A549 (cell line): ENCODE data around the gene LMNA. TPM values are rescaled to one million over a fixed set of nuclear protein-coding genes. Genes with fewer than 3 reads are reported as not detected.

Experiments
- ATAC-seq, 2 experiments: fragments of 200-7000 bp in 1 of 2; fragments of >200 bp in 1 of 2; cut with Nextera tagmentation in 1 of 2; cut with Tn5 transposase in 1 of 2; 3 replicates each; pipeline versions ENCODE4 v1.8.0 to v1.9.1; 2018 to 2020; ENCODE audit warnings: mild to moderate bottlenecking in 1 of 2, moderate library complexity in 1 of 2
- CTCF ChIA-PET: fragments of 300-600 bp; sonication (Branson Sonifier 250); formaldehyde crosslinking; extraction: SDS; loops from one replicate; lab custom pipeline; 2021; ENCODE audit warnings: antibody characterized with exemption, inconsistent platforms; lab: Yijun Ruan, JAX
- POLR2A ChIA-PET: fragments of 350-600 bp; formaldehyde crosslinking; extraction: SDS; loops from one replicate; lab custom pipeline; 2021; ENCODE audit warnings: antibody characterized with exemption, inconsistent platforms; lab: Yijun Ruan, JAX
- DNase-seq, 2 experiments: peaks; one replicate each; pipeline versions ENCODE4 v3.0.0 to v3.0.0-alpha.2; 2011 to 2016; ENCODE audit warnings: low read depth in 1 of 2, low spot score in 1 of 2
- FAIRE-seq: peaks from 2 replicates; lab custom pipeline; 2011; peaks lifted over from hg19 to GRCh38; lab: Jason Lieb, UNC
- H3K27ac ChIP-seq, 2 experiments: fragments of >200 bp; sonication (Bioruptor Twin); formaldehyde crosslinking; 3 replicates each; pipeline ENCODE4 v1.5.1; 2016 to 2017
- H3K4me1 ChIP-seq: fragments of >200 bp; sonication (Bioruptor Twin); formaldehyde crosslinking; 3 replicates; pipeline ENCODE4 v1.6.1; 2016
- H3K4me2 ChIP-seq: fragments of >200 bp; sonication (Bioruptor Twin); formaldehyde crosslinking; 3 replicates; pipeline ENCODE4 v1.6.1; 2016
- H3K4me3 ChIP-seq: fragments of >200 bp; sonication (Bioruptor Twin); formaldehyde crosslinking; 3 replicates; pipeline ENCODE4 v1.5.1; 2016
- H3K9me3 ChIP-seq: fragments of >200 bp; sonication (Bioruptor Twin); formaldehyde crosslinking; 3 replicates; pipeline ENCODE4 v1.6.1; 2016
- CBX2 ChIP-seq: fragments of 200-600 bp; sonication (generic); IDR thresholded peaks from 2 replicates; pipeline ENCODE4 v1.6.1; 2016; ENCODE audit warnings: low read depth, mild to moderate bottlenecking, borderline replicate concordance
- CHD4 ChIP-seq: fragments of 200-600 bp; sonication (generic); IDR thresholded peaks from 2 replicates; pipeline ENCODE4 v1.6.1; 2016; ENCODE audit warnings: antibody characterized with exemption, mild to moderate bottlenecking, borderline replicate concordance
- ELK1 ChIP-seq: fragments of 150-350 bp; IDR thresholded peaks from 2 replicates; pipeline ENCODE4 v1.6.1; 2014; ENCODE audit warnings: low read depth, mild to moderate bottlenecking, low read length
- ESRRA ChIP-seq: fragments of 150-350 bp; IDR thresholded peaks from 2 replicates; pipeline ENCODE4 v1.6.1; 2014; ENCODE audit warnings: mild to moderate bottlenecking, low read length, borderline replicate concordance
- FOSL2 ChIP-seq, 2 experiments: fragments of 450-650 bp in 1 of 2; fragments of >200 bp in 1 of 2; sonication (Bioruptor Twin) in 1 of 2; formaldehyde crosslinking; IDR thresholded peaks; 2 replicates each; pipeline versions ENCODE4 v1.5.0 to v1.6.1; 2016 to 2020; ENCODE audit warnings: mild to moderate bottlenecking in 1 of 2, moderate library complexity in 1 of 2
- HOXB13 ChIP-seq: fragments of 250-450 bp; sonication (Bioruptor Pico); IDR thresholded peaks from 2 replicates; pipeline ENCODE4 v1.5.0; 2020; ENCODE audit warnings: low read depth, mild to moderate bottlenecking, moderate library complexity
- JUN ChIP-seq, 2 experiments: fragments of >200 bp; sonication (Bioruptor Twin); formaldehyde crosslinking; IDR thresholded peaks; 2 replicates in 1 of 2; 3 replicates in 1 of 2; pipeline ENCODE4 v1.6.1; 2016 to 2017
- JUNB ChIP-seq: fragments of >200 bp; sonication (Bioruptor Twin); formaldehyde crosslinking; IDR thresholded peaks from 2 replicates; pipeline ENCODE4 v1.6.1; 2016
- KDM1A ChIP-seq: fragments of 200-600 bp; sonication (generic); IDR thresholded peaks from 2 replicates; pipeline ENCODE4 v1.6.1; 2016; ENCODE audit warnings: low read depth, mild to moderate bottlenecking
- KDM5A ChIP-seq: fragments of 200-600 bp; sonication (generic); IDR thresholded peaks from 2 replicates; pipeline ENCODE4 v1.6.1; 2016; ENCODE audit warnings: antibody characterized with exemption, mild to moderate bottlenecking
- NFE2L2 ChIP-seq: fragments of 150-350 bp; conservative IDR thresholded peaks from 2 replicates; pipeline ENCODE4 v1.6.1; 2014; ENCODE audit warnings: low read length
- PBX3 ChIP-seq: IDR thresholded peaks from 2 replicates; pipeline ENCODE4 v1.6.1; 2012
- PHF8 ChIP-seq: fragments of 200-600 bp; sonication (generic); IDR thresholded peaks from 2 replicates; pipeline ENCODE4 v1.6.1; 2016; ENCODE audit warnings: low read depth, mild to moderate bottlenecking, antibody characterized with exemption, moderate library complexity, borderline replicate concordance
- POLR2A ChIP-seq: IDR thresholded peaks from 2 replicates; pipeline ENCODE4 v1.6.1; 2012; ENCODE audit warnings: mild to moderate bottlenecking, low read length
- RARB ChIP-seq: fragments of 250-450 bp; sonication (Bioruptor Pico); IDR thresholded peaks from 2 replicates; pipeline ENCODE4 v1.8.0; 2021; ENCODE audit warnings: mild to moderate bottlenecking, moderate library complexity
- RFX5 ChIP-seq: fragments of 450-650 bp; IDR thresholded peaks from 2 replicates; pipeline ENCODE4 v1.7.1; 2014; ENCODE audit warnings: antibody characterized with exemption, mild to moderate bottlenecking, moderate library complexity
- RNF2 ChIP-seq: fragments of 200-600 bp; sonication (generic); IDR thresholded peaks from 2 replicates; pipeline ENCODE4 v1.6.1; 2016; ENCODE audit warnings: low read depth, mild to moderate bottlenecking, antibody characterized with exemption, moderate library complexity, borderline replicate concordance
- TP53 ChIP-seq: fragments of 250-450 bp; sonication (Bioruptor Pico); IDR thresholded peaks from 2 replicates; pipeline ENCODE4 v1.5.0; 2021; ENCODE audit warnings: mild to moderate bottlenecking, moderate library complexity
- USF2 ChIP-seq: fragments of 450-650 bp; IDR thresholded peaks from 2 replicates; pipeline ENCODE4 v1.6.1; 2014; ENCODE audit warnings: antibody characterized with exemption
- WGBS: methylation state at CpG from one replicate; pipeline ENCODE4 v1.1.6; 2017; ENCODE audit errors: missing lambda C conversion rate; 5-methylcytosine and 5-hydroxymethylcytosine counted together
- polyA plus RNA-seq, 4 experiments: library from polyadenylated mRNA; depleted of rRNA in 3 of 4; stranded (reverse); fragments of >200 nt; fragmentation: RNase III in 1 of 4; extraction: RNeasy Plus Mini Kit Qiagen cat#74134 plus additional on column Dnase treatment in 1 of 4; gene quantifications; 2 replicates in 3 of 4; 3 replicates in 1 of 4; pipeline ENCODE4 v1.2.3, GENCODE V29; 2011 to 2017
- TF ChIP-seq, protein P1 (sequence below): fragments of 250-450 bp; sonication (Bioruptor Pico); IDR thresholded peaks from 2 replicates; pipeline ENCODE4 v1.5.0; 2021; ENCODE audit warnings: mild to moderate bottlenecking, moderate library complexity, borderline replicate concordance
- TF ChIP-seq, protein P2 (sequence below): IDR thresholded peaks from 2 replicates; pipeline ENCODE4 v1.6.1; 2012; ENCODE audit warnings: low read depth, borderline replicate concordance
- TF ChIP-seq, protein P3 (sequence below): IDR thresholded peaks from 2 replicates; pipeline ENCODE4 v1.6.1; 2012

The LMNA gene
- polyA plus RNA-seq, 2 of the 4 experiments (the other 2 are of a cell fraction): 214 to 286 TPM

- TF ChIP-seq PBX3 (peak; percentile 81), PHF8 (no peak; the same call in none of the 2 replicates), JUN (IDR thresholded peaks at IDR 0.05) (peak; percentile 66 to 81; a peak in 2 of 5 replicates), NFE2L2 (peak; percentile 43; the same call in 1 of the 2 replicates), FOSL2 (IDR thresholded peaks at IDR 0.05) (peak; percentile 99), FOSL2 (CRISPR knock-in tag; IDR thresholded peaks at IDR 0.05) (peak; percentile 100), KDM5A (no peak), KDM1A (no peak)
- TF ChIP-seq, protein P1, sequence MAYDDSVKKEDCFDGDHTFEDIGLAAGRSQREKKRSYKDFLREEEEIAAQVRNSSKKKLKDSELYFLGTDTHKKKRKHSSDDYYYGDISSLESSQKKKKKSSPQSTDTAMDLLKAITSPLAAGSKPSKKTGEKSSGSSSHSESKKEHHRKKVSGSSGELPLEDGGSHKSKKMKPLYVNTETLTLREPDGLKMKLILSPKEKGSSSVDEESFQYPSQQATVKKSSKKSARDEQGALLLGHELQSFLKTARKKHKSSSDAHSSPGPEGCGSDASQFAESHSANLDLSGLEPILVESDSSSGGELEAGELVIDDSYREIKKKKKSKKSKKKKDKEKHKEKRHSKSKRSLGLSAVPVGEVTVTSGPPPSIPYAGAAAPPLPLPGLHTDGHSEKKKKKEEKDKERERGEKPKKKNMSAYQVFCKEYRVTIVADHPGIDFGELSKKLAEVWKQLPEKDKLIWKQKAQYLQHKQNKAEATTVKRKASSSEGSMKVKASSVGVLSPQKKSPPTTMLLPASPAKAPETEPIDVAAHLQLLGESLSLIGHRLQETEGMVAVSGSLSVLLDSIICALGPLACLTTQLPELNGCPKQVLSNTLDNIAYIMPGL (CRISPR knock-in tag): no peak
These were observed at the start of gene LMNA (continued) for GRCh38 chr1:156114101-156114918.

DNA sequence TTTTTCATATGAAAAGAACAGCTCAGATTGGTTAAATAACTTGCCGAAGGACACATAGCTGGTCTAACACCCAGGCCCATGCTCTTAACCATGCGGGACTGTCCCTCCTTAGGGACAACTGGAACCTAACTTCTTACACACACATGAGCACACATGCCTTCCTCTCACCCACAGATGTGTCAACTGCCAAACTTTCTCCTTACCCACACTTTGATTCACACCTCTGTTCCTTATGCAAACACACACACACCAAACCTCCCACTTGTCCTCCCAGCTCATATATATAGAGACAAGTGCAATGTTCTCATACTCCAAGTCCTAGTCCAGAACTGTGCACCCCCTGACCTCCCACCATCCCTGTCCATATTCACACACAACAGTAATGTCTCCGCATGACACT, 49.3 kb upstream of the LMNA start:
- WGBS: 85% methylated on average over 3 of the region's 3 CpGs
- no peak overlapping the region for H3K4me3 ChIP-seq
- ATAC-seq (no peak), FAIRE-seq (no peak), DNase-seq (no peak)
- no peak for TF ChIP-seq RFX5
- no peak for TF ChIP-seq JUNB
- TF ChIP-seq, protein P2, sequence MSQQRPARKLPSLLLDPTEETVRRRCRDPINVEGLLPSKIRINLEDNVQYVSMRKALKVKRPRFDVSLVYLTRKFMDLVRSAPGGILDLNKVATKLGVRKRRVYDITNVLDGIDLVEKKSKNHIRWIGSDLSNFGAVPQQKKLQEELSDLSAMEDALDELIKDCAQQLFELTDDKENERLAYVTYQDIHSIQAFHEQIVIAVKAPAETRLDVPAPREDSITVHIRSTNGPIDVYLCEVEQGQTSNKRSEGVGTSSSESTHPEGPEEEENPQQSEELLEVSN: no peak
- TF ChIP-seq TP53: no peak
- TF ChIP-seq RARB (CRISPR knock-in tag): no peak
- TF ChIP-seq CBX2: no peak
- no peak for TF ChIP-seq FOSL2 (IDR thresholded peaks at IDR 0.05)
- TF ChIP-seq FOSL2 (CRISPR knock-in tag; IDR thresholded peaks at IDR 0.05): no peak
- no peak for TF ChIP-seq CHD4
- TF ChIP-seq USF2: no peak
- TF ChIP-seq HOXB13 (CRISPR knock-in tag): no peak
- TF ChIP-seq, protein P3, sequence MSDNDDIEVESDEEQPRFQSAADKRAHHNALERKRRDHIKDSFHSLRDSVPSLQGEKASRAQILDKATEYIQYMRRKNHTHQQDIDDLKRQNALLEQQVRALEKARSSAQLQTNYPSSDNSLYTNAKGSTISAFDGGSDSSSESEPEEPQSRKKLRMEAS: no peak
- no peak for TF ChIP-seq RNF2
- TF ChIP-seq ESRRA: no peak
- TF ChIP-seq PHF8: no peak
- no peak for TF ChIP-seq ELK1
- TF ChIP-seq POLR2A: no peak
- no peak overlapping the region for H3K4me2 ChIP-seq
- no peaks in the 10 kb centered on the region; the same call in 2 of the 3 replicates for H3K4me1 ChIP-seq
- no peaks in the 10 kb centered on the region for H3K9me3 ChIP-seq
- CTCF ChIA-PET: interaction anchor here (0.6 to 4.1 kb wide), 20 partner anchors 8 to 161 kb away, joined by 3 to 33 read pairs (median 8); partner anchors contain the start of gene KHDC4
- POLR2A ChIA-PET: no interaction called here
- no peak overlapping the region for H3K27ac ChIP-seq
